Measurements from ENCODE around the gene COX11. TPM values are rescaled to one million over a fixed set of nuclear protein-coding genes. Genes with fewer than 3 reads are reported as not detected.

Gene COX11
- total RNA-seq, 1 donor from 2014 or later, result 60.4 TPM

GRCh38 chr17:54971147-54971546, 2.7 kb upstream of the COX11 start:
- DNase-seq (ENCODE audit: missing footprints), result no peak
- intact Hi-C loops (cut with DNase I), result no loop called here
- ATAC-seq, result no peak

- DNase-seq (ENCODE audit: missing footprints) (no peak), ATAC-seq (no peak)
- intact Hi-C loops (cut with DNase I), result no loop called here
Observed at GRCh38 chr17:54969658-54970572, 1.5 kb upstream of the COX11 start.

DNA sequence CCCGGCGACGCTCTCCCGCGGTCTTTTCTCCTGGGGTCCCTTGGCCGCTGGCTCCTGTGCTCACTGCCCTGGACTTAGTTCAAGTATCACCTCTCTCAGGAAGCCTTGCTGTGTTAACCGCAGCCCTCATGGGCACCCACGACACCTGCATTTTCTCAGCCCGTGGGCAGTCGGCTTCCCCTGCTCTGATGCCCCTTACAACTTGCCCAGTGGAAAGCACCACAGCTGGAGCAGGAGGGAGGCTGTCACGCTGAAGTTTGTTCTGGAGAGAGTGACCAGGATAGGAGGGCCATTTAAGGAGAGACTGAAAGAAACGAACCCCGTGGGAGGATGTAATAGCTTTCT, 506 bp upstream of the COX11 start:
- peak; percentile 57 for ATAC-seq
- intact Hi-C loops (cut with DNase I), result no loop called here
- DNase-seq (ENCODE audit: missing footprints), result no peak

- ATAC-seq, result no peak
Observed at GRCh38 chr17:54967621-54968261, 713 bp downstream of the COX11 start.

GRCh38 chr17:54956791-54957190, 11.7 kb downstream of the COX11 start:
- intact Hi-C loops (cut with DNase I), result no loop called here
- no peak for ATAC-seq
- no peak for DNase-seq (ENCODE audit: missing footprints)

More at GRCh38 chr17:54967621-54968261, 713 bp downstream of the COX11 start:
- intact Hi-C loops (cut with DNase I), result no loop called here
- DNase-seq (ENCODE audit: missing footprints), result no peak

- intact Hi-C loops (cut with DNase I), result no loop called here
- ATAC-seq (no peak), DNase-seq (ENCODE audit: missing footprints) (no peak)
Observed at GRCh38 chr17:54951286-54951685, 17.2 kb downstream of the COX11 start.

DNA sequence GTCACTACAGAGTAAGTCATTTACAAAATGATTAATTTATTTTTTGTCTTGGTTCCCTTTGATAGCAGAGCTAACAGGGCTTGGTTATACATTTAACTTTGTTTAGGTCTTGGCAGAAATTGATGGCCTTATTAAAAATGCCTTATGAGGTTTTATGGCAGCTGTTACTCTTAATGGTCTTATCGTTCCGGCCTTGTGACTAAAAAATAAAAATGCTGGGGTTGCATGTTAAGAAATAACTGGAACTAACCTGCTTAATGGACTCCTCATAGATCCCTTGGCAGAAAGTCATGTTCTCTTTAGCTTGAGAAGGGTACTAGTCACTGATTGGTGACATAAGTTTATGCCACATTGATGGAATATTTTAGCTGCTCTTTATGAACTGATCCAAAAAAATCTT, 18.3 kb downstream of the COX11 start:
- intact Hi-C loops (cut with DNase I), result no loop called here
- DNase-seq (ENCODE audit: missing footprints) (no peak), ATAC-seq (no peak)

GRCh38 chr17:54948380-54948779, 20.1 kb downstream of the COX11 start:
- intact Hi-C loops (cut with DNase I), result no loop called here
- ATAC-seq (no peak), DNase-seq (ENCODE audit: missing footprints) (no peak)

DNA sequence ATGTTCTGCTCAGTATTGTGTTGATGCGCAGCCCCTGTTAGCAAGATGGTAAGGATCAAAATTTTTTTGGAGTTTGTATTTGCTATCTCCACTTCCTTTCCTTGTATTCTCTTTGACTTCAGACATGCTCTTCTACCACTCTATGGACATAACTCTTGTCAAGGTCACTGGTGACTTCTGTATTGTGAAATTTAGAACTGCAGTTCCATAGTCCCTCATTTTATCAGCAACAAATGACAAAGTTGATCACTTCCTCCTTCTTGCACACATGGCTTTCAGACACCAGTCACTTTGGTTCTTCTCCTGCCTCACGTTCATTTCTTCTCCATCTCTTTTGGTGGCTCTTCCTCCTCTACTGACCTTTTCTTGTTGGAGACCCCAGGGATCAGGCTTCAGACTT, 21.1 kb downstream of the COX11 start:
- DNase-seq (ENCODE audit: missing footprints), result no peak
- ATAC-seq, result no peak
- intact Hi-C loops (cut with DNase I), result no loop called here

DNA sequence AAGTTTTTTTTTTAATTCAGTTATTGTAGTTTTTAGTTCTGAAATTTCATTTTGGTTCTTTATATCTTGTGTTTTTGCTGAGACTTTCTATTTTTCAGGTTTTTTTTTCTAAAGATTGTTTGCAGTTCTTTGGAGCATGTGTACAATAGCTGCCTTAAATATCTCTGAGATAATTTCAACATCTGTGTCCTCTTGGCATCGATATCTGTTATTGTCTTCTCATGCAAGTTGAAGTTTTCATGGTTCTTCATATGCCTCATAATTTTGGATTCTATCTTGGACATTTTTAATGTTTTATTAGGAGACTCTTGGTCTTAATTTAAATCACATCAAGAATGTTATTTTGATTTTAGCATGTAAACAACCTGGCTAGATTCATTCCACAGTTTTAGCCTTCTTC, 22.8 kb downstream of the COX11 start:
- ATAC-seq (no peak), DNase-seq (ENCODE audit: missing footprints) (no peak)
- intact Hi-C loops (cut with DNase I), result no loop called here

- ATAC-seq (no peak), DNase-seq (ENCODE audit: missing footprints) (no peak)
- intact Hi-C loops (cut with DNase I), result no loop called here
Observed at GRCh38 chr17:54945231-54945630, 23.2 kb downstream of the COX11 start.

DNA sequence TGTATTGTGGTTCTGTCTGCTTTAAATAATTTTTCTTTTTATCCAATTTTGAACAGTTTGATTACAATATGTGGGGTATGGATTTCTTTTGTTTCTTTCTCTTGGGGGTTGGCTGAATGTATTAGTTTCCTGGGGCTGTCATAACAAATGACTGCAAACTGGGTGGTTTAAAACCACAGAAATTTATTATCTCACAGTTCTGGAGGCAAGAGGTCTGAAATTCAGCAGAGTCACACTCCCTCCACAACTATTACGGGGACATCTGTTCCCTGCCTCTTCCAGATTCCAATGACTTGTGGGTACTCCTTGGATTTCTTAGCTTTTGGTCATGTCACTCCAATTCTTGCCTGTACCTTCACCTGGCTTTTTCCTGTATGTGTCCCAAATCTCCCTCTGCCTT, 23.7 kb downstream of the COX11 start:
- no peak for ATAC-seq
- intact Hi-C loops (cut with DNase I), result no loop called here
- DNase-seq (ENCODE audit: missing footprints), result no peak

- DNase-seq (ENCODE audit: missing footprints), result no peak
- no peak for ATAC-seq
- intact Hi-C loops (cut with DNase I), result no loop called here
Observed at GRCh38 chr17:54941285-54941684, 27.2 kb downstream of the COX11 start.

DNA sequence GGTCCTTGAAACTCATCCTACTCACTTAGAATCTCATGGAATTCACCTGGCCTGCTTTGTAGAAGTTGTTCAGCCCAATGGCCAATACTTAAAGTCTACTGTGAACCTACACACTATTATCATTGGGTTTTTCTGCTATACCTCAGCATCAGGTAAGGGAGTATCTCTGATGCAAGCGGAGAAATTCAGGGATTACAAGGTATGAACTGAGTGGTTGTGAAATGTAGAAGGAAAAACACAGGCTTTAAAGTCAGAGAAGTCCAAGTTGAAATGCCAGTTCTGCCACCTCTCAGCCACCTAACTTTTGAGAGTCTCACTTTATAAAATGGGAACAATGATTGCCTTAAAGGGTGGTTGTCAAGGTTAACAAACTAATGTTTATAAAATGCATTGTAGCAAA, 31.0 kb downstream of the COX11 start:
- no peak for DNase-seq (ENCODE audit: missing footprints)

DNA sequence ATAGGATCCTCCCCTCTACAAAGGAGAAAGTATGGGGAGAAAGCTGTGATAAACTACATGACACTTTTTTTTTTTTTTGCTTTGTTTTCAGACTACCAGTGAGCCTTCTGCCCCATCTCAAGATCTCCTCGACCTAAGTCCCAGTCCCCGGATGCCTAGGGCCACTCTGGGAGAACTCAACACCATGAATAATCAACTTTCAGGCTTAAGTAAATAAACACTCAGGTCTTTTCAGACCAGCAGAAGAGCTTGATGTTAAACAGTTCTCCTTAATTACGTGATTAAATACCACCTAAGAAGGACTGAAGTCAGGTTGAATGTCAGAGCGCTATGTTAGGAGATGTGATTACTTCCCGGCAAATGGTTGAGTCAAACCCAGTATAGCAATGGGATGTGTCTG, 31.4 kb downstream of the COX11 start:
- intact Hi-C loops (cut with DNase I), result no loop called here
- ATAC-seq, result no peak

More for the DNA sequence above, 31.0 kb downstream of the COX11 start:
- no peak for ATAC-seq
- intact Hi-C loops (cut with DNase I), result no loop called here

GRCh38 chr17:54935471-54935870, 33.0 kb downstream of the COX11 start:
- intact Hi-C loops (cut with DNase I), result no loop called here

More for the DNA sequence above, 31.4 kb downstream of the COX11 start:
- no peak for DNase-seq (ENCODE audit: missing footprints)

GRCh38 chr17:54933921-54934320, 34.5 kb downstream of the COX11 start:
- no peak for ATAC-seq
- no peak for DNase-seq (ENCODE audit: missing footprints)
- intact Hi-C loops (cut with DNase I), result no loop called here

More at GRCh38 chr17:54935471-54935870, 33.0 kb downstream of the COX11 start:
- DNase-seq (ENCODE audit: missing footprints) (no peak), ATAC-seq (no peak)

DNA sequence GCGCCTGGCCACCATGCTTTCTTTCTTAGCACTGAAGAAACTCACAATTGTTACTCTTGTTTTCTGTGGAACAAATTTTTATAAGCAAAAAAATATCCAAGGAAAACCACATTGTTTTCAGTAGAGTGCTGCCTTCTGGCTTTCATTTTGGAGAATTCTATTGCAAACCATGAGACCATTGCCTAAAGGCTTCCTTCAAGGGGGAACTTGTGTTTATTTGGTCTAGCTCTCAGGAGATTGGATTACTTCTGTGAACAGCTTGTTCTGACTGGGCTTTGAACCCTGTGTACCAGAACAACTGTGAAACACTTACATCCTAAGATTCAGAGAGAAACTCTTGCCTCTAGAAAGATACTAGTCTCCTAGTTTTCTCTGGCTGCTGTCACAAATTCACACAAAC, 35.7 kb downstream of the COX11 start:
- intact Hi-C loops (cut with DNase I), result no loop called here
- DNase-seq (ENCODE audit: missing footprints) (no peak), ATAC-seq (no peak)

DNA sequence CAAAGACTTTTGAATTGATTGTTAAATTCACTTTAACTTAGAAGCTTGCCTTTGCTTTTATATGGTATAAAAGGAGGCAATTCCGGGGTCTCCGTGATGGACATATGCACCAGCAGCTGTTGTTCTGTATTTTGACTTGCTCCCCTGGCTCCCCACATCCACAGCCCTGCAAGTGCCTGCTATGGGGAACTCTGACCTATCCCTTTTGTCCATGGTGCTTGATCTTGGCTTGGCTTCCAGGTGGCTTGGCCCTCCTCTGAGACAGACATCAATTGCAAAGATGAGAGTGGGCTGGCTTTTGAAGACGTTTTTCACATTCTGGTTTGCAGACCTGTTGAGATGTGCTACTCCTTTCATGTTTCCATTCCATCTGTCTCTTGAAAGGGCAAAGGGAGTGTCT, 40.9 kb downstream of the COX11 start:
- ATAC-seq (no peak), DNase-seq (ENCODE audit: missing footprints) (no peak)
- intact Hi-C loops (cut with DNase I), result no loop called here

GRCh38 chr17:54924405-54924804, 44.0 kb downstream of the COX11 start:
- no peak for ATAC-seq
- no peak for DNase-seq (ENCODE audit: missing footprints)
- intact Hi-C loops (cut with DNase I), result no loop called here

Data from Right ventricle myocardium inferior (tissue), 1 donor.